ENCODE data around the gene CDH26. TPM values are rescaled to one million over a fixed set of nuclear protein-coding genes. Genes with fewer than 3 reads are reported as not detected.

The CDH26 gene
- total RNA-seq, 2 experiments from 2014 or later = 0.19 to 0.36 TPM

DNA sequence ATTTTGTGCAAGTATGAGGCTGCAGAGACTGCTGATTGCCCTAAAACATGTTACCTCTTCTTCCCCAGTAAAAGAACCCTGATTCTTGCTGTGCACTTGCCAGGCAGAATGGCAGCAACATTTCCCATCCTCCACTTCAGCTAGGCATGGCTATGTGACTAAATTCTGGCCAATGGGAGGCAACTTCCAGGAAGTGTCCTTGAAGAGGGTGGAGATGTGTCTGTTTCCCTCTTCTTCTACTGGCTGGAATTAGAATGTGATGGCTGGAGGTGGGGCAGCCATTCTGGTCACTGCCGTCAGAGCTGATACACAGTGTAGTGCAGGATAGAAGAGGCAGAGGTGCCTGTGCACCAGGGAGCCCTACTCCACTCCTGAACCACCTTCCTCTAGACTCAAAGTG lies 64.6 kb downstream of the CDH26 start:
- H3K9me3 ChIP-seq (ENCODE audit: low read length) = no peaks in the 10 kb centered on the region
- no peak overlapping the region for H3K4me2 ChIP-seq (ENCODE audit: low read length)
- intact Hi-C loops (cut with micrococcal nuclease; ENCODE audit: unreplicated experiment) = no loop called here
- CTCF ChIA-PET (ENCODE audit: unreplicated experiment) = no interaction called here
- no peak for TF ChIP-seq EZH2phosphoT487 (IDR thresholded peaks at IDR 0.05; ENCODE audit: borderline replicate concordance, low read depth, low read length)
- TF ChIP-seq, protein P1, sequence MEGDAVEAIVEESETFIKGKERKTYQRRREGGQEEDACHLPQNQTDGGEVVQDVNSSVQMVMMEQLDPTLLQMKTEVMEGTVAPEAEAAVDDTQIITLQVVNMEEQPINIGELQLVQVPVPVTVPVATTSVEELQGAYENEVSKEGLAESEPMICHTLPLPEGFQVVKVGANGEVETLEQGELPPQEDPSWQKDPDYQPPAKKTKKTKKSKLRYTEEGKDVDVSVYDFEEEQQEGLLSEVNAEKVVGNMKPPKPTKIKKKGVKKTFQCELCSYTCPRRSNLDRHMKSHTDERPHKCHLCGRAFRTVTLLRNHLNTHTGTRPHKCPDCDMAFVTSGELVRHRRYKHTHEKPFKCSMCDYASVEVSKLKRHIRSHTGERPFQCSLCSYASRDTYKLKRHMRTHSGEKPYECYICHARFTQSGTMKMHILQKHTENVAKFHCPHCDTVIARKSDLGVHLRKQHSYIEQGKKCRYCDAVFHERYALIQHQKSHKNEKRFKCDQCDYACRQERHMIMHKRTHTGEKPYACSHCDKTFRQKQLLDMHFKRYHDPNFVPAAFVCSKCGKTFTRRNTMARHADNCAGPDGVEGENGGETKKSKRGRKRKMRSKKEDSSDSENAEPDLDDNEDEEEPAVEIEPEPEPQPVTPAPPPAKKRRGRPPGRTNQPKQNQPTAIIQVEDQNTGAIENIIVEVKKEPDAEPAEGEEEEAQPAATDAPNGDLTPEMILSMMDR (conservative IDR thresholded peaks at IDR 0.05; ENCODE audit: low read length) = no peak
- no peak overlapping the region for H3K27ac ChIP-seq (ENCODE audit: low read depth, low read length, poor library complexity, severe bottlenecking)
- no peaks in the 10 kb centered on the region for H3K4me1 ChIP-seq (ENCODE audit: insufficient read depth, low read length, poor library complexity, severe bottlenecking)
- H3K9me2 ChIP-seq (ENCODE audit: insufficient read depth, low read length) = no peaks in the 10 kb centered on the region
- no peaks in the 10 kb centered on the region for H3K36me3 ChIP-seq (ENCODE audit: insufficient read depth, low read length)
- BruUV-seq (replicated peaks) = no TSS peak
- no peaks in the 10 kb centered on the region for H3K79me2 ChIP-seq (ENCODE audit: insufficient read depth, low read depth, low read length)
- no peak for DNase-seq (ENCODE audit: low spot score)
- H4K20me1 ChIP-seq (ENCODE audit: insufficient read depth, low read length) = no peaks in the 10 kb centered on the region
- POLR2A ChIA-PET = no interaction called here
- H2AFZ ChIP-seq (ENCODE audit: low read length) = no peak overlapping the region
- no peak overlapping the region for H3K4me3 ChIP-seq (ENCODE audit: low read depth, low read length, poor library complexity, severe bottlenecking)

DNA sequence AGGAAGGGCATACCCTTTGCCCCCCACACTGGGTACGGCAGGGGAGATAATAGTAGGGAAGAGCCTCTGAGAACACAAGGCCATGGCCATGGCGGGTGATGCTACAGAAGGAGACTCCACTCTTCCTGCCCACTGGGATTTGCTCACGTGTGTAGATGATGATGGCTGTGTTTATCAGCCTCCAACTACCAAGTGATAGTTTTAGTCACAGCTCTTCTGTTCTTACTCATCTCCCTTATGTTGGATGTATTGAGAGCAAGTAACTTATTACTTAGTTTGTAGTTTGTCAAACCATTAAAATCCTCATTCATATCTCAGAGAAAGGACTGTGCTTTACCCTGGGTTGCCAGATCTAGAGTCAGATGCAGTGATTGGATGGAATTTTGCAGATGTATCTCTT lies 66.0 kb downstream of the CDH26 start:
- Histone ChIP-seq H3K4me1 (ENCODE audit: insufficient read depth, low read length, poor library complexity, severe bottlenecking) (no peaks in the 10 kb centered on the region), H4K20me1 (ENCODE audit: insufficient read depth, low read length) (no peaks in the 10 kb centered on the region), H3K27ac (ENCODE audit: low read depth, low read length, poor library complexity, severe bottlenecking) (no peak overlapping the region), H3K4me2 (ENCODE audit: low read length) (no peak overlapping the region), H2AFZ (ENCODE audit: low read length) (no peak overlapping the region), H3K9me2 (ENCODE audit: insufficient read depth, low read length) (no peaks in the 10 kb centered on the region), H3K79me2 (ENCODE audit: insufficient read depth, low read depth, low read length) (no peaks in the 10 kb centered on the region), H3K4me3 (ENCODE audit: low read depth, low read length, poor library complexity, severe bottlenecking) (no peak overlapping the region), H3K9me3 (ENCODE audit: low read length) (no peaks in the 10 kb centered on the region), H3K36me3 (ENCODE audit: insufficient read depth, low read length) (no peaks in the 10 kb centered on the region)
- BruUV-seq (replicated peaks) = no TSS peak
- TF ChIP-seq EZH2phosphoT487 (IDR thresholded peaks at IDR 0.05; ENCODE audit: borderline replicate concordance, low read depth, low read length) = no peak
- TF ChIP-seq, protein P1 (conservative IDR thresholded peaks at IDR 0.05; ENCODE audit: low read length) = no peak
- intact Hi-C loops (cut with micrococcal nuclease; ENCODE audit: unreplicated experiment) = no loop called here
- ChIA-PET POLR2A (no interaction called here), CTCF (ENCODE audit: unreplicated experiment) (no interaction called here)
- no peak for DNase-seq (ENCODE audit: low spot score)

DNA sequence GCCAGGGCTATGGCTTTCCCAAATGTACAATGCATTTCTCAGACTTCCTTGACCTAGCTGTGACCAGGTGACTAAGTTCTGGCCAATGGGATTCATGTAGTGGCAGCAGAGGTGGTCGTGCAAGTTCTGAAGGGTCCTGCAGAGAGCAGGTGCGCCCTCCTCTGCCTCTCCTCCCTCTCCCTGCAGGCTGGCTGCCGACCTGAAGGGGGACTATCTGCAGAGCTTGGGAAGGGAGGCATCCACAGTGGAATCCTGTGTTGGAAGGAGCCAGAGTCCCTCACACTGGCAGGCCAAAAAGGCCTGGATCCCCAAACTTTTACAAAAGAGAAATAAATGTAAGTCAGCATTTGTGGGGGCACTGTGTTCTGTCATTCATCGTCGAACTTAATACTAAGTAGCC lies 66.6 kb downstream of the CDH26 start:
- BruUV-seq (replicated peaks) = no TSS peak
- no peaks in the 10 kb centered on the region for H4K20me1 ChIP-seq (ENCODE audit: insufficient read depth, low read length)
- H3K36me3 ChIP-seq (ENCODE audit: insufficient read depth, low read length) = no peaks in the 10 kb centered on the region
- H3K4me3 ChIP-seq (ENCODE audit: low read depth, low read length, poor library complexity, severe bottlenecking) = no peak overlapping the region
- H3K4me1 ChIP-seq (ENCODE audit: insufficient read depth, low read length, poor library complexity, severe bottlenecking) = no peaks in the 10 kb centered on the region
- ChIA-PET POLR2A (no interaction called here), CTCF (ENCODE audit: unreplicated experiment) (no interaction called here)
- intact Hi-C loops (cut with micrococcal nuclease; ENCODE audit: unreplicated experiment) = no loop called here
- H3K9me3 ChIP-seq (ENCODE audit: low read length) = no peaks in the 10 kb centered on the region
- TF ChIP-seq, protein P1 (conservative IDR thresholded peaks at IDR 0.05; ENCODE audit: low read length) = no peak
- TF ChIP-seq EZH2phosphoT487 (IDR thresholded peaks at IDR 0.05; ENCODE audit: borderline replicate concordance, low read depth, low read length) = no peak
- H3K79me2 ChIP-seq (ENCODE audit: insufficient read depth, low read depth, low read length) = no peaks in the 10 kb centered on the region
- H3K27ac ChIP-seq (ENCODE audit: low read depth, low read length, poor library complexity, severe bottlenecking) = no peak overlapping the region
- H3K9me2 ChIP-seq (ENCODE audit: insufficient read depth, low read length) = no peaks in the 10 kb centered on the region
- H3K4me2 ChIP-seq (ENCODE audit: low read length) = no peak overlapping the region
- no peak overlapping the region for H2AFZ ChIP-seq (ENCODE audit: low read length)
- DNase-seq (ENCODE audit: low spot score) = no peak

All from OCI-LY7 (cell line).